GM04504 (cell line): ENCODE results near the gene TMEM255B.

Experiments used
- DNase-seq: peaks from one replicate; pipeline ENCODE4 v3.0.0-alpha.2; 2012; ENCODE audit warnings: low read depth

The TMEM255B gene

GRCh38 chr13:113804017-113804702 is 45.1 kb downstream of the TMEM255B start:
- DNase-seq, result no peak

- no peak for DNase-seq
Measured at GRCh38 chr13:113804703-113805430, 45.8 kb downstream of the TMEM255B start.

- DNase-seq, result no peak
Measured at GRCh38 chr13:113805431-113806103, 46.5 kb downstream of the TMEM255B start.

- no peak for DNase-seq
Measured at GRCh38 chr13:113806104-113806471, 47.1 kb downstream of the TMEM255B start.

GRCh38 chr13:113806526-113806925 is 47.5 kb downstream of the TMEM255B start:
- no peak for DNase-seq

- no peak for DNase-seq
Measured at GRCh38 chr13:113808058-113808834, 49.2 kb downstream of the TMEM255B start.

- DNase-seq, result no peak
Measured at GRCh38 chr13:113809934-113810333, 50.9 kb downstream of the TMEM255B start.

- no peak for DNase-seq
Measured at GRCh38 chr13:113810640-113811039, 51.6 kb downstream of the TMEM255B start.

- no peak for DNase-seq
Measured at GRCh38 chr13:113811081-113811928, 52.3 kb downstream of the TMEM255B start.

- DNase-seq, result no peak
Measured at GRCh38 chr13:113812178-113813040, 53.4 kb downstream of the TMEM255B start.

GRCh38 chr13:113813070-113813748 is 54.2 kb downstream of the TMEM255B start:
- no peak for DNase-seq

- DNase-seq, result no peak
Measured at GRCh38 chr13:113813749-113814434, 54.9 kb downstream of the TMEM255B start.

GRCh38 chr13:113814435-113814821 is 55.4 kb downstream of the TMEM255B start:
- no peak for DNase-seq

GRCh38 chr13:113815151-113816058 is 56.4 kb downstream of the TMEM255B start:
- DNase-seq, result no peak

GRCh38 chr13:113816254-113816929 is 57.4 kb downstream of the TMEM255B start:
- DNase-seq, result no peak

GRCh38 chr13:113816946-113817859 is 58.2 kb downstream of the TMEM255B start:
- DNase-seq, result peak; percentile 65
